Activated CD4-positive, alpha-beta T cell treated with anti-CD3 and anti-CD28 coated beads for 1 hour (primary cell): Measurements from ENCODE around the gene CLEC1A.
A peak's percentile ranks its signal among the peaks of the same experiment; 100 is the strongest.

Experiments
- DNase-seq: peaks from one replicate; pipeline ENCODE4 v3.0.0-alpha.2; 2020

CLEC1A gene

GRCh38 chr12:10098791-10099190 lies at the start of gene CLEC1A:
Gene CLEC1A, minus strand, starts transcription at chr12:10098985. Its CDS starts 63 bp downstream, at chr12:10098922.
- no peak for DNase-seq

GRCh38 chr12:10147714-10148403 lies 49.1 kb upstream of the CLEC1A start:
- DNase-seq = no peak

- no peak for DNase-seq
Observed at GRCh38 chr12:10142976-10143589, 44.3 kb upstream of the CLEC1A start.

- DNase-seq = peak; percentile 11
Observed at GRCh38 chr12:10140001-10140400, 41.2 kb upstream of the CLEC1A start.

GRCh38 chr12:10136637-10137205 lies 37.9 kb upstream of the CLEC1A start:
- DNase-seq = no peak

GRCh38 chr12:10135126-10135525 lies 36.3 kb upstream of the CLEC1A start:
- no peak for DNase-seq

GRCh38 chr12:10132850-10133370 lies 34.1 kb upstream of the CLEC1A start:
- DNase-seq = no peak

GRCh38 chr12:10131111-10131690 lies 32.4 kb upstream of the CLEC1A start:
- no peak for DNase-seq

- no peak for DNase-seq
Observed at GRCh38 chr12:10130042-10130441, 31.3 kb upstream of the CLEC1A start, which contains the start of gene CLEC7A. Gene CLEC7A, minus strand, starts transcription at chr12:10130199. Its CDS starts 117 bp downstream, at chr12:10130082.

- DNase-seq = no peak
Observed at GRCh38 chr12:10128687-10129086, 29.9 kb upstream of the CLEC1A start.

GRCh38 chr12:10126413-10126812 lies 27.6 kb upstream of the CLEC1A start:
- no peak for DNase-seq

- no peak for DNase-seq
Observed at GRCh38 chr12:10122689-10123088, 23.9 kb upstream of the CLEC1A start.

- no peak for DNase-seq
Observed at GRCh38 chr12:10121278-10121677, 22.5 kb upstream of the CLEC1A start.

GRCh38 chr12:10119066-10119465 lies 20.3 kb upstream of the CLEC1A start:
- no peak for DNase-seq

GRCh38 chr12:10115890-10116289 lies 17.1 kb upstream of the CLEC1A start:
- DNase-seq = no peak

GRCh38 chr12:10115311-10115710 lies 16.5 kb upstream of the CLEC1A start:
- DNase-seq = no peak

GRCh38 chr12:10113920-10114319 lies 15.1 kb upstream of the CLEC1A start:
- no peak for DNase-seq

- DNase-seq = no peak
Observed at GRCh38 chr12:10113075-10113474, 14.3 kb upstream of the CLEC1A start.

- DNase-seq = no peak
Observed at GRCh38 chr12:10111451-10111850, 12.7 kb upstream of the CLEC1A start.

GRCh38 chr12:10110256-10110844 lies 11.6 kb upstream of the CLEC1A start:
- no peak for DNase-seq

GRCh38 chr12:10102322-10102721 lies 3.5 kb upstream of the CLEC1A start:
- no peak for DNase-seq

- DNase-seq = no peak
Observed at GRCh38 chr12:10101648-10102220, 2.9 kb upstream of the CLEC1A start.

GRCh38 chr12:10101042-10101579 lies 2.3 kb upstream of the CLEC1A start:
- no peak for DNase-seq
